ENCODE measurements around the gene TMEM126B. TPM values are rescaled to one million over a fixed set of nuclear protein-coding genes. Genes with fewer than 3 reads are reported as not detected.

The TMEM126B gene
- total RNA-seq, 1 experiment from 2014 or later = 74.0 TPM

DNA sequence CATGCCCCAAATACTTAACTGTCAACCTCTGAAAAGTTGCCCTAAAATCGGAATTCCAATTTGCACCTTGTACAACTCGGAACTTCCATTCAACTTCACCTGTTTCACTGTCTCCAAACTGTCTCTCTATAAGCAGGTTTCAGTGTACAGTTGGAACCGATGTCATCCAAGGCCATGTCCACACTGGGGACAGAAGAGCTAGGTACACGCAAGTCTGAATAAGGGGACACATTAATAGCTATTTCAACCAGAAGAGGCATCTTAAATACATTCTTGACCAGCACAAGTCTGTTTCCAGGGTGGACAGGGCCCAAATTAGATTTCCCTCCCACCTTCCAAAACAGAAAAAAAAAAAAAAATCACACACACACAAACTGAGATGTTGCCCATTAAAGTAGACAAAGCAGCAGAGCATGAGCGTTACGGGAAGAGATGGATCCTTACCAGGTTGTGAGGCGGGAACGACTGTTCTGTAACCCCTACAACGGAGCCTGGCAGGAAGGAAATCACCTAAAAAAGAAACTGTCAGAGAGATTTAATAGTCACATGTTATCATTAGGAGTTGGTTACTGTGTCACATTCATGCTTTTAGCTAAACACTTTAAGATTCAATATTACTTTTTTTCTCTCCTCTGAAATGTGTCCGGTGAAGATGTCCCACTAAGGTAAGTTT, 34.8 kb downstream of the TMEM126B start:
- no peak overlapping the region for H4K91ac ChIP-seq (ENCODE audit: insufficient read length, low read depth, low read length)
- peak overlapping the region; percentile 98 to 100 for H3K4me3 Mint-ChIP-seq
- H3K79me2 ChIP-seq (ENCODE audit: insufficient read depth, low read length) = peaks cover 26% of the 10 kb centered on the region
- peaks cover 41 to 58% (median 49%) of the 10 kb centered on the region in 3 experiments for H3K36me3 Mint-ChIP-seq (ENCODE audit: insufficient read depth in 1 of 3, low read depth in 3 of 3)
- DNase-seq = no peak
- H4K5ac ChIP-seq (ENCODE audit: insufficient read length, low read depth, low read length) = no peak overlapping the region
- no peak overlapping the region for H2BK120ac ChIP-seq (ENCODE audit: low read depth, low read length, poor library complexity, severe bottlenecking)
- H3K56ac ChIP-seq (ENCODE audit: insufficient read length, low read depth, low read length) = no peak overlapping the region
- H3K79me1 ChIP-seq (ENCODE audit: insufficient read depth, low read depth, low read length, poor library complexity, severe bottlenecking) = no peaks in the 10 kb centered on the region
- H2AFZ ChIP-seq (ENCODE audit: low read length) = no peak overlapping the region
- H3K4me1 ChIP-seq (ENCODE audit: insufficient read depth, low read length) = no peaks in the 10 kb centered on the region
- H3K27ac ChIP-seq (ENCODE audit: insufficient read length, low read depth, low read length) = no peak overlapping the region
- H2AK5ac ChIP-seq (ENCODE audit: insufficient read length, low read length) = no peak overlapping the region
- no peak overlapping the region for H2BK5ac ChIP-seq (ENCODE audit: insufficient read length, low read length)
- peak overlapping the region; percentile 98 for H3K9ac ChIP-seq (ENCODE audit: extremely low read depth, insufficient read length, low read length)
- H3K4me2 ChIP-seq (ENCODE audit: insufficient read depth, insufficient read length, low read length) = peak overlapping the region; percentile 100
- H3K4ac ChIP-seq (ENCODE audit: low read depth, low read length) = no peak overlapping the region
- no peak overlapping the region for H2BK20ac ChIP-seq (ENCODE audit: low read depth, low read length, poor library complexity, severe bottlenecking)
- no peak overlapping the region for H3K14ac ChIP-seq (ENCODE audit: insufficient read depth, low read length)
- H3K27me3 Mint-ChIP-seq (ENCODE audit: low read depth) = no peaks in the 10 kb centered on the region; the same call in 1 of the 2 replicates
- H4K8ac ChIP-seq (replicated peaks; ENCODE audit: insufficient read length, low read depth, low read length) = no peak overlapping the region
- H3T11ph ChIP-seq (ENCODE audit: low read length) = no peak overlapping the region
- H3K27me3 ChIP-seq (ENCODE audit: insufficient read depth, low read length) = no peaks in the 10 kb centered on the region; the same call in 1 of the 2 replicates
- H3K27ac Mint-ChIP-seq = peak overlapping the region; percentile 97 to 99 (median 98)
- no peaks in the 10 kb centered on the region for H3K9me3 ChIP-seq (ENCODE audit: control insufficient read depth, low read depth, low read length)
- peaks cover 32 to 42% of the 10 kb centered on the region in 2 experiments for H3K4me1 Mint-ChIP-seq
- H3K23me2 ChIP-seq (ENCODE audit: insufficient read length, low read depth, low read length, poor library complexity, severe bottlenecking) = peaks cover 7% of the 10 kb centered on the region
- no CpG with 5 or more reads among the region's 10 CpGs for WGBS (ENCODE audit: extremely low coverage, insufficient read length, low lambda C conversion rate)
- no peaks in the 10 kb centered on the region for H4K20me1 ChIP-seq (ENCODE audit: control insufficient read depth, insufficient read depth, insufficient read length)
- TF ChIP-seq CTCF (conservative IDR thresholded peaks at IDR 0.05) = no peak
- H3K9me3 Mint-ChIP-seq = no peaks in the 10 kb centered on the region; a peak in 1 of 5 replicates
- H2BK15ac ChIP-seq (ENCODE audit: low read depth, low read length) = no peak overlapping the region
- H3K18ac ChIP-seq (ENCODE audit: insufficient read length, low read depth, low read length) = no peak overlapping the region
- no peak overlapping the region for H2BK12ac ChIP-seq (ENCODE audit: insufficient read length, low read depth, low read length)
- H3K23ac ChIP-seq (ENCODE audit: insufficient read length, low read depth, low read length) = no peak overlapping the region

Data from H9 (cell line).